Fibroblast of villous mesenchyme (primary cell): ENCODE data around the gene FNIP1. TPM values are rescaled to one million over a fixed set of nuclear protein-coding genes. Genes with fewer than 3 reads are reported as not detected.

Source experiments
- DNase-seq: peaks from one replicate; pipeline ENCODE4 v3.0.0-alpha.2; 2010; ENCODE audit warnings: low read depth
- H3K4me3 ChIP-seq: 2 replicates; pipeline ENCODE4 v1.5.1; 2011; ENCODE audit warnings: low read depth, mild to moderate bottlenecking, low read length
- total RNA-seq: library from RNA; depleted of rRNA; stranded (reverse); fragments of >200 nt; gene quantifications from 2 replicates; pipeline ENCODE4 v1.2.3, GENCODE V29; 2012
- TF ChIP-seq, protein P1 (sequence below): IDR thresholded peaks from 2 replicates; pipeline ENCODE4 v1.5.1; 2012; ENCODE audit warnings: low read depth, mild to moderate bottlenecking, low read length; ENCODE audit not compliant: insufficient read depth

Gene FNIP1
- total RNA-seq, 1 donor: 67.8 TPM

DNA sequence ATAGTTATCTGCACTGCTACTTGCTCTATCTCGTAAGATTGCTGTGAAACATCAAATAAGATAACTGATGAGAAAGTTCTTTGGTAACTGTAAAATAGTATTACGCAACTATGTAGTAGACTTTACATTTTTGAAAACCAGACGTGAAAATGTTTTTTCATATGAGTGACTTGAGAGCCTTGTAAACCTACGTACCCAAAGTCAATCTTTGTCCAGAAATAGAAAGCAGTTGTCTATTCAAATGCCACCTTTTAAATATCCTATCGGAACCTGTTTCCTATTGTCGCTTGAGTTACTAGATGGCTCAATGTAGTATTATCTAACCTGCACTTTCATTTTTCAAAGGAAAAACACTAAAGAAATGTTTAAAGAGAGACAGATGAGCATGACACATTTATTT, 1.6 kb downstream of the FNIP1 start:
- peak overlapping the region; percentile 86 for H3K4me3 ChIP-seq
- TF ChIP-seq, protein P1, sequence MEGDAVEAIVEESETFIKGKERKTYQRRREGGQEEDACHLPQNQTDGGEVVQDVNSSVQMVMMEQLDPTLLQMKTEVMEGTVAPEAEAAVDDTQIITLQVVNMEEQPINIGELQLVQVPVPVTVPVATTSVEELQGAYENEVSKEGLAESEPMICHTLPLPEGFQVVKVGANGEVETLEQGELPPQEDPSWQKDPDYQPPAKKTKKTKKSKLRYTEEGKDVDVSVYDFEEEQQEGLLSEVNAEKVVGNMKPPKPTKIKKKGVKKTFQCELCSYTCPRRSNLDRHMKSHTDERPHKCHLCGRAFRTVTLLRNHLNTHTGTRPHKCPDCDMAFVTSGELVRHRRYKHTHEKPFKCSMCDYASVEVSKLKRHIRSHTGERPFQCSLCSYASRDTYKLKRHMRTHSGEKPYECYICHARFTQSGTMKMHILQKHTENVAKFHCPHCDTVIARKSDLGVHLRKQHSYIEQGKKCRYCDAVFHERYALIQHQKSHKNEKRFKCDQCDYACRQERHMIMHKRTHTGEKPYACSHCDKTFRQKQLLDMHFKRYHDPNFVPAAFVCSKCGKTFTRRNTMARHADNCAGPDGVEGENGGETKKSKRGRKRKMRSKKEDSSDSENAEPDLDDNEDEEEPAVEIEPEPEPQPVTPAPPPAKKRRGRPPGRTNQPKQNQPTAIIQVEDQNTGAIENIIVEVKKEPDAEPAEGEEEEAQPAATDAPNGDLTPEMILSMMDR: no peak
- DNase-seq: peak; percentile 69

DNA sequence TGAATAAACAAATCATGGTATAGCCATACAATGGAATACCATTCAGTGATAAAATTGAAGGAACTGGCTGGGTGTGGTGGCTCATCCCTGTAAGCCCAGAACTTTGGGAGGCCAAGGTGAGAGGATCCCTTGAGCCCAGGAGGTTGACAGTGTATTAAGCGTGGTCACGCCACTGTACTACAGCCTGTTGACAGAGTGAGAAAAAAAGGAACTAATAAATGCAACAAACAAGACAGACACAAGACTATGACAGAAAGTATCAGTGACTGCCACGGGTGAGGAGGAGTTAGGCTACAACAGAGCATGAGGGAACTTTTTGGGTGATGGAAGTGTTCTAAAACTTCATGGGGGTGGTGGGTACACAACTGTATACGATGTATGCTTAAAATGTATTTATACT, 2.2 kb downstream of the FNIP1 start:
- no peak for DNase-seq
- H3K4me3 ChIP-seq: peak overlapping the region; percentile 86
- TF ChIP-seq, protein P1: no peak

DNA sequence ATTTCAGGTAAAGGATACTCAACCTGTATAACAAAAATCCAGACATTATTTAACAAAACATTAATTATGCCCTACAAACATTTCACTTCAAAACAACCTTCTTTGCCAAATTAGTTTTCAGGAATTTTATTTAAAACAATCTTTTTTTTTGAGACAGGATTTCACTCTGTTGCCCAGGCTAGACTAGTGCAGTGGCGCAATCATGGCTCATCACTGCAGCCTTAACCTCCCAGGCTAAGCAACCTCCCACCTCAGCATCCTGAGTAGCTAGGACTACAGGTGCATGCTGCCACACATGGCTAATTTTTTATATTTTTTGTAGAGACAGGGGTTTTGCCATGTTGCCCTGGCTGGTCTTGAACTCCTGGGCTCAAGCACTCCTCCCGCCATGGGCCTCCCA, 3.9 kb downstream of the FNIP1 start:
- TF ChIP-seq, protein P1: no peak
- DNase-seq: peak; percentile 13
- H3K4me3 ChIP-seq: no peak overlapping the region

DNA sequence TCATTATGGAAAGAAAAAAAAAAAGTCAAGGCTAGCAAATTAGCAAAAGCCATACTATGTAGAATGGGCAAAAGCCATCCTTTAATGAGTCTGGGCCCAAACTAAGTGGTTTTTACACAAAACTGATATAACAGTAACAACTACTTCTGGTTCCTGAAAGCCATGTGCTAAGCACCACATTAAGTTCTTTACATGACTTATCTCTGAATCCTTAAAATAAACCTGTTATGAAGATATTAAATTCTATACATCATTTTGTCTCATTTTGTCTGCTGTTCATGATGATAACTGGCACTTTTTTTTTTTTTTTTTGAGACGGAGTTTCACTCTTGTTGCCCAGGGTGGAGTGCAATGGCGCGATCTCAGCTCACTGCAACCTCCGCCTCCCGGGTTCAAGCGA, 5.0 kb downstream of the FNIP1 start:
- no peak for DNase-seq
- TF ChIP-seq, protein P1: no peak
- no peak overlapping the region for H3K4me3 ChIP-seq

DNA sequence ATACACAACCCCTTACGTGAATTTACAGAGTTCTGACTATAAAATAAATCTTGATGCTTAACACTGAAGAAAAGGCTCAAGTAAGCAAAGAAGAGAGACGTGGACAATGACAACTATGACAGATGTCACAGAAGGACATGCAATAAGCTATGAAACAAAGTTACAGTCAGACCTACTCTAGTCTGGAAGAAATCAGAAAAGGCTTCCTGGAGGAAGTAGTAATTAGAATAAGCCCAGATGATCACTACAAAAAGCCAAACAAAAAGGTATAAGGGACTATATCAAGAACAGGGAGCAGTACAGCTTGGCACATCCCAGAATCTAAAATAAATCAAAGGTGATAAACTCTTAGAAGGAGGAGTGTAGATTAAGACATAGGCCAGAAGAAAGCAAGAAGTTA, 6.3 kb downstream of the FNIP1 start:
- no peak overlapping the region for H3K4me3 ChIP-seq
- no peak for DNase-seq
- TF ChIP-seq, protein P1: no peak

DNA sequence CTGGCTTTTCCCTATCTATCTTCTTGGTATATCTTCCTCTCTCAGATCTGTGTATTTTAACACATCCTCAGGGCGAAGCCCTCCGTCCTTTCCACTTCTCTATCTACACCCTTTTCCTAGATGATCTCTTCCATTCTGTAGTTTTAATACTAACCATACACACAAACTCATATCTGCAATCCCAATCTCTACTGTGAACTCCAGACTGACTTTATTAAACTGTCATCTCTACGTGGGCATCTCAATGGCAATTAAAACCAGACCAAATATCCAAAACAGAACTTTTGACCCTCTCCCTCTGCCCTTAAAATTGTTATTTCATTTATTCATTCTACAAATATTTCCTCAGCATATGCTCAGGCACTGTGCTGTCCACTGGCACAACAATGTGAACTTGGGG, 7.1 kb downstream of the FNIP1 start:
- TF ChIP-seq, protein P1: no peak
- no peak overlapping the region for H3K4me3 ChIP-seq
- no peak for DNase-seq

DNA sequence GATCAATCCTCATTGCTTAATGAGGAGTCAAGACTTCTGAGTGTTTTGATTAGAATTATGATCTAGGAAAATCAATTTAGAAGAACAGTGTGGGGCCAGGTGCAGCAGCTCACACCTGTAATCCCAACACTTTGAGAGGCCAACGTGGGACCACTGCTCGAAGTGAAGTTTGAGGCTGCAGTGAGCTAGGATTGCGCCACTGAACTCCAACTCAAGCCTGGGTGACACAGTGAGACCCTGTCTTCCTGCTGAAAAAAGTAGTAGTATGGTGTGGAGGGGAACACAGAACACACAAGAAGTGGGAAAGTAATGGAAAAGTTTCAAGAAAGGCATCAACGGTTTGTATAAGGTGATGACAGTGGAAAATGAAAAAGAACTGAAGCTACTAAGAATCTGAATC, 9.1 kb downstream of the FNIP1 start:
- no peak overlapping the region for H3K4me3 ChIP-seq
- TF ChIP-seq, protein P1: no peak
- DNase-seq: no peak
